MM.1S (cell line): ENCODE measurements around the gene ZNF593OS.

Experiments used
- CTCF ChIP-seq: fragments of 300-600 bp; sonication (generic); IDR thresholded peaks from 2 replicates; pipeline ENCODE4 v1.5.1; 2016; ENCODE audit warnings: antibody characterized with exemption, low read length, mixed read lengths
- EZH2 ChIP-seq: fragments of 300-600 bp; sonication (generic); optimal IDR thresholded peaks from 2 replicates; pipeline ENCODE3; 2017; ENCODE audit warnings: low read depth, mild to moderate bottlenecking, antibody characterized with exemption, low read length, mixed read lengths
- EZH2phosphoT487 ChIP-seq: fragments of 300-600 bp; sonication (generic); IDR thresholded peaks from 2 replicates; pipeline ENCODE4 v1.6.1; 2018; ENCODE audit warnings: antibody characterized with exemption, low read length

GRCh38 chr1:26170472-26170821 lies 1.2 kb downstream of the ZNF593OS start:
- TF ChIP-seq CTCF, result no peak
- TF ChIP-seq EZH2phosphoT487, result no peak
- no peak for TF ChIP-seq EZH2
